ENCODE data around the gene SEMA3E.

DNA sequence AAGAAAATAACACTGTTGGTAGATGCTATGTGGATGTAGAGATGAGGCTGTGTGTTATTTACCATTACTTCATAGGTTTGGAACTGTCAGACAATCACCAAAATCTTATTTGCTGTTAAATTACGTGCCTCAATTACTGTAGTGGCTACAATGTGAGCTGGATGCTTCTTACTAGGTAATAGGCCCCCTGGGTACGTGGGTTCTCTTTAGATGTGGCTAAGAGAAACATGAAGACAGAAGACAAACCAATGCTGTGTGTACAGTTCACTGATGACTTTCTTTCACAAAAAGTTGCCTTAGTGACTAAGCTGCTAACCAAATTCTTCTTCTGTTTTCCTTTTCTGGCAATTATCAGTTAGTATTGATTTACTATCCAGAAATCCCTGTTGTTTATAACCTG is 144.6 kb downstream of the SEMA3E start:
- TF ChIP-seq, protein P1, sequence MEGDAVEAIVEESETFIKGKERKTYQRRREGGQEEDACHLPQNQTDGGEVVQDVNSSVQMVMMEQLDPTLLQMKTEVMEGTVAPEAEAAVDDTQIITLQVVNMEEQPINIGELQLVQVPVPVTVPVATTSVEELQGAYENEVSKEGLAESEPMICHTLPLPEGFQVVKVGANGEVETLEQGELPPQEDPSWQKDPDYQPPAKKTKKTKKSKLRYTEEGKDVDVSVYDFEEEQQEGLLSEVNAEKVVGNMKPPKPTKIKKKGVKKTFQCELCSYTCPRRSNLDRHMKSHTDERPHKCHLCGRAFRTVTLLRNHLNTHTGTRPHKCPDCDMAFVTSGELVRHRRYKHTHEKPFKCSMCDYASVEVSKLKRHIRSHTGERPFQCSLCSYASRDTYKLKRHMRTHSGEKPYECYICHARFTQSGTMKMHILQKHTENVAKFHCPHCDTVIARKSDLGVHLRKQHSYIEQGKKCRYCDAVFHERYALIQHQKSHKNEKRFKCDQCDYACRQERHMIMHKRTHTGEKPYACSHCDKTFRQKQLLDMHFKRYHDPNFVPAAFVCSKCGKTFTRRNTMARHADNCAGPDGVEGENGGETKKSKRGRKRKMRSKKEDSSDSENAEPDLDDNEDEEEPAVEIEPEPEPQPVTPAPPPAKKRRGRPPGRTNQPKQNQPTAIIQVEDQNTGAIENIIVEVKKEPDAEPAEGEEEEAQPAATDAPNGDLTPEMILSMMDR (IDR thresholded peaks at IDR 0.05; ENCODE audit: insufficient read depth, low read depth, low read length), result no peak
- TF ChIP-seq EZH2 (IDR thresholded peaks at IDR 0.05; ENCODE audit: insufficient read depth, low read length), result no peak

All from astrocyte (in vitro differentiated cells and primary cell).